Activated CD4-positive, alpha-beta T cell treated with anti-CD3 and anti-CD28 coated beads, Interleukin-2, amount 10 ng/mL, durations not matched to agents 7 days and 5 days (primary cell): ENCODE data around the gene ITSN1. TPM values are rescaled to one million over a fixed set of nuclear protein-coding genes. Genes with fewer than 3 reads are reported as not detected.

Experiments used
- CTCF ChIA-PET: fragments of 350-600 bp; sonication (Branson Sonifier 250); formaldehyde crosslinking; loops from one replicate; lab custom pipeline; 2021; ENCODE audit warnings: antibody characterized with exemption; lab: Charles Lee
- POLR2A ChIA-PET: fragments of 350-600 bp; sonication (Branson Sonifier 250); formaldehyde crosslinking; loops from one replicate; lab custom pipeline; 2021; ENCODE audit warnings: antibody characterized with exemption; lab: Charles Lee
- DNase-seq: peaks from one replicate; pipeline ENCODE4 v3.0.0-alpha.2; 2020
- H3K27ac Mint-ChIP-seq: one replicate; pipeline ENCODE4 v1.8.0; 2021; ENCODE audit warnings: mild to moderate bottlenecking, moderate library complexity, mixed read lengths
- H3K27me3 Mint-ChIP-seq: one replicate; pipeline ENCODE4 v1.8.0; 2021; ENCODE audit warnings: mixed read lengths
- H3K36me3 Mint-ChIP-seq: one replicate; pipeline ENCODE4 v1.8.0; 2021; ENCODE audit warnings: low read depth, mixed read lengths
- H3K4me1 Mint-ChIP-seq: one replicate; pipeline ENCODE4 v1.8.0; 2021; ENCODE audit warnings: mixed read lengths
- H3K4me3 Mint-ChIP-seq: one replicate; pipeline ENCODE4 v1.8.0; 2021; ENCODE audit warnings: mild to moderate bottlenecking, moderate library complexity, mixed read lengths
- H3K9me3 Mint-ChIP-seq: one replicate; pipeline ENCODE4 v1.8.0; 2021; ENCODE audit warnings: mixed read lengths
- total RNA-seq, 2 experiments: library from RNA; stranded (reverse); gene quantifications; one replicate each; pipeline ENCODE4 v1.2.3, GENCODE V29; 2021

ITSN1 gene
- total RNA-seq, 2 experiments from 2014 or later, result 3.0 to 3.3 TPM

- peaks cover 33% of the 10 kb centered on the region for H3K36me3 Mint-ChIP-seq
- peaks cover 37% of the 10 kb centered on the region for H3K4me1 Mint-ChIP-seq
- ChIA-PET CTCF (interaction anchor here (1.2 kb wide), 1 partner anchor 25 kb away, joined by 4 read pairs; no protein-coding TSS in a partner anchor), POLR2A (no interaction called here)
- no peak for DNase-seq
- no peak overlapping the region for H3K4me3 Mint-ChIP-seq
- peaks cover 3% of the 10 kb centered on the region for H3K27me3 Mint-ChIP-seq
- H3K9me3 Mint-ChIP-seq, result no peaks in the 10 kb centered on the region
- no peak overlapping the region for H3K27ac Mint-ChIP-seq
Measured at GRCh38 chr21:33899199-33899598, 256.9 kb downstream of the ITSN1 start.

- ChIA-PET CTCF (interaction anchor here (0.6 to 2.2 kb wide), 3 partner anchors 11 to 446 kb away, joined by 3 to 7 read pairs (median 3); no protein-coding TSS in a partner anchor), POLR2A (interaction anchor here (0.5 to 0.6 kb wide), 2 partner anchors 14 to 177 kb away, joined by 3 to 4 read pairs; partner anchors contain the start of gene ATP5PO)
- Mint-ChIP-seq H3K9me3 (no peaks in the 10 kb centered on the region), H3K36me3 (peaks cover 49% of the 10 kb centered on the region), H3K4me1 (peaks cover 24% of the 10 kb centered on the region), H3K27ac (peak overlapping the region; percentile 61), H3K4me3 (no peak overlapping the region), H3K27me3 (no peaks in the 10 kb centered on the region)
- DNase-seq, result peak; percentile 22
Measured at GRCh38 chr21:33901412-33902288, 259.3 kb downstream of the ITSN1 start.

GRCh38 chr21:33902349-33902748, 260.0 kb downstream of the ITSN1 start:
- H3K4me1 Mint-ChIP-seq, result peaks cover 24% of the 10 kb centered on the region
- no peak overlapping the region for H3K27ac Mint-ChIP-seq
- H3K9me3 Mint-ChIP-seq, result no peaks in the 10 kb centered on the region
- no peak overlapping the region for H3K4me3 Mint-ChIP-seq
- POLR2A ChIA-PET, result no interaction called here
- DNase-seq, result no peak
- peaks cover 55% of the 10 kb centered on the region for H3K36me3 Mint-ChIP-seq
- H3K27me3 Mint-ChIP-seq, result no peaks in the 10 kb centered on the region
- CTCF ChIA-PET, result interaction anchor here (0.6 to 2.2 kb wide), 4 partner anchors 10 to 446 kb away, joined by 3 to 7 read pairs (median 3); no protein-coding TSS in a partner anchor

GRCh38 chr21:33904041-33904440, 261.7 kb downstream of the ITSN1 start:
- Mint-ChIP-seq H3K36me3 (peaks cover 70% of the 10 kb centered on the region), H3K4me3 (no peak overlapping the region), H3K27ac (no peak overlapping the region), H3K27me3 (no peaks in the 10 kb centered on the region), H3K4me1 (peaks cover 24% of the 10 kb centered on the region), H3K9me3 (no peaks in the 10 kb centered on the region)
- no peak for DNase-seq
- ChIA-PET POLR2A (no interaction called here), CTCF (interaction anchor here (2.2 kb wide), 1 partner anchor 8 kb away, joined by 7 read pairs; no protein-coding TSS in a partner anchor)

- Mint-ChIP-seq H3K9me3 (no peaks in the 10 kb centered on the region), H3K27me3 (no peaks in the 10 kb centered on the region), H3K4me1 (peaks cover 22% of the 10 kb centered on the region), H3K27ac (no peak overlapping the region), H3K36me3 (peaks cover 69% of the 10 kb centered on the region), H3K4me3 (no peak overlapping the region)
- CTCF ChIA-PET, result no interaction called here
- POLR2A ChIA-PET, result no interaction called here
- DNase-seq, result no peak
Measured at GRCh38 chr21:33908760-33909159, 266.5 kb downstream of the ITSN1 start.

GRCh38 chr21:33909756-33910155, 267.5 kb downstream of the ITSN1 start:
- Mint-ChIP-seq H3K4me1 (peaks cover 31% of the 10 kb centered on the region), H3K4me3 (no peak overlapping the region)

GRCh38 chr21:33914188-33914587, 271.9 kb downstream of the ITSN1 start:
- Mint-ChIP-seq H3K27me3 (no peaks in the 10 kb centered on the region), H3K27ac (no peak overlapping the region), H3K36me3 (peaks cover 38% of the 10 kb centered on the region), H3K9me3 (no peaks in the 10 kb centered on the region), H3K4me1 (peaks cover 49% of the 10 kb centered on the region), H3K4me3 (peak overlapping the region; percentile 99)
- no peak for DNase-seq
- ChIA-PET POLR2A (no interaction called here), CTCF (interaction anchor here (1.2 kb wide), 2 partner anchors 10 to 160 kb away, joined by 3 to 4 read pairs; no protein-coding TSS in a partner anchor)

More at GRCh38 chr21:33909756-33910155, 267.5 kb downstream of the ITSN1 start:
- ChIA-PET CTCF (interaction anchor here (0.7 kb wide), 1 partner anchor 304 kb away, joined by 3 read pairs; no protein-coding TSS in a partner anchor), POLR2A (no interaction called here)
- no peak overlapping the region for H3K27ac Mint-ChIP-seq
- peaks cover 66% of the 10 kb centered on the region for H3K36me3 Mint-ChIP-seq
- H3K9me3 Mint-ChIP-seq, result no peaks in the 10 kb centered on the region
- DNase-seq, result no peak
- H3K27me3 Mint-ChIP-seq, result no peaks in the 10 kb centered on the region

GRCh38 chr21:33915368-33916199, 273.3 kb downstream of the ITSN1 start, which contains the start of gene ATP5PO:
Gene ATP5PO, minus strand, starts transcription at chr21:33915804. Its CDS starts 41 bp downstream, at chr21:33915763.
- DNase-seq, result peak; percentile 97
- CTCF ChIA-PET, result interaction anchor here (1.2 kb wide), 2 partner anchors 159 to 428 kb away, joined by 3 to 4 read pairs; no protein-coding TSS in a partner anchor
- Mint-ChIP-seq H3K27ac (peak within 1 kb of the TSS; percentile 97), H3K27me3 (no peaks in the 10 kb centered on the region), H3K36me3 (peaks cover 29% of the 10 kb centered on the region), H3K4me1 (peaks cover 43% of the 10 kb centered on the region), H3K9me3 (no peaks in the 10 kb centered on the region), H3K4me3 (peak within 1 kb of the TSS; percentile 99)
- POLR2A ChIA-PET, result interaction anchor here (0.7 kb wide), 1 partner anchor 14 kb away, joined by 4 read pairs; no protein-coding TSS in a partner anchor

GRCh38 chr21:33916200-33916567, 273.9 kb downstream of the ITSN1 start:
- Mint-ChIP-seq H3K4me1 (peaks cover 41% of the 10 kb centered on the region), H3K4me3 (peak overlapping the region; percentile 99), H3K27ac (peak overlapping the region; percentile 97), H3K27me3 (no peaks in the 10 kb centered on the region), H3K9me3 (no peaks in the 10 kb centered on the region), H3K36me3 (peaks cover 25% of the 10 kb centered on the region)
- ChIA-PET POLR2A (no interaction called here), CTCF (interaction anchor here (1.2 kb wide), 1 partner anchor 427 kb away, joined by 3 read pairs; no protein-coding TSS in a partner anchor)
- no peak for DNase-seq

GRCh38 chr21:33917421-33917820, 275.1 kb downstream of the ITSN1 start:
- Mint-ChIP-seq H3K9me3 (no peaks in the 10 kb centered on the region), H3K4me1 (peaks cover 39% of the 10 kb centered on the region), H3K4me3 (no peak overlapping the region), H3K36me3 (peaks cover 19% of the 10 kb centered on the region), H3K27me3 (no peaks in the 10 kb centered on the region), H3K27ac (no peak overlapping the region)
- CTCF ChIA-PET, result interaction anchor here (0.5 kb wide), 1 partner anchor 284 kb away, joined by 6 read pairs; no protein-coding TSS in a partner anchor
- no peak for DNase-seq
- POLR2A ChIA-PET, result no interaction called here

- H3K36me3 Mint-ChIP-seq, result peaks cover 10% of the 10 kb centered on the region
- H3K27ac Mint-ChIP-seq, result peak overlapping the region; percentile 31
- peak; percentile 93 for DNase-seq
- no peaks in the 10 kb centered on the region for H3K27me3 Mint-ChIP-seq
- CTCF ChIA-PET, result interaction anchor here (0.5 to 2.5 kb wide), 60 partner anchors 9 to 680 kb away, joined by 3 to 34 read pairs (median 4); no protein-coding TSS in a partner anchor
- peaks cover 15% of the 10 kb centered on the region for H3K4me1 Mint-ChIP-seq
- POLR2A ChIA-PET, result interaction anchor here (1.5 kb wide), 1 partner anchor 424 kb away, joined by 6 read pairs; no protein-coding TSS in a partner anchor
- no peak overlapping the region for H3K4me3 Mint-ChIP-seq
- H3K9me3 Mint-ChIP-seq, result no peaks in the 10 kb centered on the region
Measured at GRCh38 chr21:33924079-33924765, 281.9 kb downstream of the ITSN1 start.
